Trophoblast cell (in vitro differentiated cells and primary cell): ENCODE data around the gene COASY.

Source experiments
- DNase-seq, 2 donors: peaks; one replicate each; pipeline ENCODE4 v3.0.0-alpha.2; 2016
- H2AFZ ChIP-seq: 2 replicates; pipeline ENCODE4 v1.6.1; 2013; ENCODE audit warnings: low read length, moderate library complexity, mild to moderate bottlenecking; ENCODE audit not compliant: insufficient read depth, poor library complexity
- H2AK5ac ChIP-seq: 2 replicates; pipeline ENCODE4 v1.6.1; 2013; ENCODE audit warnings: mild to moderate bottlenecking, low read length
- H2BK120ac ChIP-seq: 2 replicates; pipeline ENCODE4 v1.6.1; 2013; ENCODE audit warnings: low read length, mild to moderate bottlenecking, moderate library complexity; ENCODE audit not compliant: insufficient read depth, poor library complexity
- H2BK12ac ChIP-seq: 2 replicates; pipeline ENCODE4 v1.6.1; 2013; ENCODE audit warnings: mild to moderate bottlenecking, low read length, moderate library complexity
- H2BK5ac ChIP-seq: 2 replicates; pipeline ENCODE4 v1.6.1; 2013; ENCODE audit warnings: low read length, low read depth, moderate library complexity, mild to moderate bottlenecking; ENCODE audit not compliant: poor library complexity
- H3K14ac ChIP-seq: 2 replicates; pipeline ENCODE4 v1.6.1; 2013; ENCODE audit warnings: mild to moderate bottlenecking, low read length
- H3K18ac ChIP-seq: 2 replicates; pipeline ENCODE4 v1.6.1; 2013; ENCODE audit warnings: mild to moderate bottlenecking, low read length
- H3K23ac ChIP-seq: 2 replicates; pipeline ENCODE4 v1.6.1; 2013; ENCODE audit warnings: low read length
- H3K27ac ChIP-seq: 2 replicates; pipeline ENCODE4 v1.5.1; 2013; ENCODE audit warnings: low read depth, mild to moderate bottlenecking, inconsistent platforms, low read length, moderate library complexity
- H3K27me3 ChIP-seq: 2 replicates; pipeline ENCODE4 v1.6.1; 2013; ENCODE audit warnings: inconsistent platforms, mild to moderate bottlenecking, low read length, moderate library complexity; ENCODE audit not compliant: insufficient read depth
- H3K36me3 ChIP-seq, 2 experiments: 1 replicate in 1 of 2; 2 replicates in 1 of 2; pipeline ENCODE4 v1.6.1; 2013; ENCODE audit warnings: low read length in 2 of 2, mild to moderate bottlenecking in 2 of 2, moderate library complexity in 1 of 2; ENCODE audit not compliant: insufficient read depth in 2 of 2, control insufficient read depth in 1 of 2
- H3K4ac ChIP-seq: 2 replicates; pipeline ENCODE4 v1.6.1; 2013; ENCODE audit warnings: low read depth, mild to moderate bottlenecking, low read length, moderate library complexity
- H3K4me1 ChIP-seq, 2 experiments: 1 replicate in 1 of 2; 2 replicates in 1 of 2; pipeline ENCODE4 v1.6.1; 2013; ENCODE audit warnings: low read length in 2 of 2, mild to moderate bottlenecking in 2 of 2, moderate library complexity in 1 of 2; ENCODE audit not compliant: insufficient read depth in 2 of 2, control insufficient read depth in 1 of 2
- H3K4me2 ChIP-seq: 2 replicates; pipeline ENCODE4 v1.6.1; 2013; ENCODE audit warnings: inconsistent platforms, mild to moderate bottlenecking, low read length, moderate library complexity
- H3K4me3 ChIP-seq: 2 replicates; pipeline ENCODE4 v1.5.1; 2013; ENCODE audit warnings: mild to moderate bottlenecking, low read depth, low read length, inconsistent platforms
- H3K79me1 ChIP-seq: one replicate; pipeline ENCODE4 v1.6.1; 2013; ENCODE audit warnings: low read length
- H3K79me2 ChIP-seq: 2 replicates; pipeline ENCODE4 v1.6.1; 2013; ENCODE audit warnings: low read length, mild to moderate bottlenecking; ENCODE audit not compliant: control insufficient read depth, insufficient read depth, poor library complexity
- H3K9ac ChIP-seq: 2 replicates; pipeline ENCODE4 v1.6.1; 2013; ENCODE audit warnings: mild to moderate bottlenecking, low read length
- H3K9me3 ChIP-seq: 2 replicates; pipeline ENCODE4 v1.6.1; 2013; ENCODE audit warnings: low read depth, mild to moderate bottlenecking, control low read depth, inconsistent platforms, low read length; ENCODE audit not compliant: insufficient read depth
- H4K12ac ChIP-seq: 2 replicates; pipeline ENCODE4 v1.6.1; 2013; ENCODE audit warnings: low read depth, mild to moderate bottlenecking, low read length, moderate library complexity
- H4K8ac ChIP-seq: 2 replicates; pipeline ENCODE4 v1.6.1; 2013; ENCODE audit warnings: low read depth, mild to moderate bottlenecking, low read length, moderate library complexity
- H4K91ac ChIP-seq: one replicate; pipeline ENCODE4 v1.6.1; 2013; ENCODE audit warnings: low read depth, mild to moderate bottlenecking, low read length, moderate library complexity
- WGBS: extraction: QIAGEN DNeasy Blood & Tissue Kit; methylation state at CpG from one replicate; pipeline ENCODE4 v1.1.7; 2013; ENCODE audit warnings: missing lambda C conversion rate; ENCODE audit not compliant: insufficient read length, insufficient coverage; ENCODE audit errors: extremely low coverage; 5-methylcytosine and 5-hydroxymethylcytosine counted together

The COASY gene

GRCh38 chr17:42518755-42519545 is 43.0 kb upstream of the COASY start:
- Histone ChIP-seq H4K12ac (no peak overlapping the region), H3K4me1 (peaks cover 46 to 47% of the 10 kb centered on the region in 2 experiments), H3K36me3 (peaks cover 26% of the 10 kb centered on the region in 2 experiments), H4K8ac (peak overlapping the region; percentile 49), H3K27ac (peak overlapping the region; percentile 97), H3K79me2 (peaks cover 3% of the 10 kb centered on the region), H3K9me3 (no peaks in the 10 kb centered on the region), H2AFZ (peak overlapping the region; percentile 17), H2BK5ac (peak overlapping the region; percentile 93), H3K4me2 (peak overlapping the region; percentile 53), H3K9ac (no peak overlapping the region), H4K91ac (peak overlapping the region; percentile 93), H3K14ac (peak overlapping the region; percentile 87), H3K4me3 (no peak overlapping the region), H2AK5ac (peak overlapping the region; percentile 72), H2BK12ac (peak overlapping the region; percentile 86), H3K23ac (no peak overlapping the region), H2BK120ac (peak overlapping the region; percentile 75), H3K27me3 (no peaks in the 10 kb centered on the region), H3K4ac (peak overlapping the region; percentile 35), H3K79me1 (peaks cover 34% of the 10 kb centered on the region), H3K18ac (peak overlapping the region; percentile 76)
- DNase-seq, result no peak
- no CpG with 5 or more reads among the region's 6 CpGs for WGBS

GRCh38 chr17:42519546-42520491 is 42.1 kb upstream of the COASY start:
- Histone ChIP-seq H3K79me2 (peaks cover 3% of the 10 kb centered on the region), H4K12ac (peak overlapping the region; percentile 10), H3K18ac (peak overlapping the region; percentile 44), H3K9me3 (no peaks in the 10 kb centered on the region), H3K4me1 (peaks cover 46 to 47% of the 10 kb centered on the region in 2 experiments), H3K9ac (no peak overlapping the region), H3K4me2 (peak overlapping the region; percentile 53), H3K27me3 (no peaks in the 10 kb centered on the region), H3K79me1 (peaks cover 34% of the 10 kb centered on the region), H4K8ac (peak overlapping the region; percentile 49), H2AFZ (no peak overlapping the region), H4K91ac (peak overlapping the region; percentile 93), H3K27ac (peak overlapping the region; percentile 97), H3K4me3 (no peak overlapping the region), H2BK12ac (peak overlapping the region; percentile 86), H3K23ac (no peak overlapping the region), H2BK5ac (peak overlapping the region; percentile 93), H3K36me3 (peaks cover 17 to 19% of the 10 kb centered on the region in 2 experiments), H3K14ac (peak overlapping the region; percentile 87), H3K4ac (peak overlapping the region; percentile 35), H2BK120ac (peak overlapping the region; percentile 93), H2AK5ac (peak overlapping the region; percentile 65)
- peak; percentile 92 to 98 for DNase-seq
- no CpG with 5 or more reads among the region's 12 CpGs for WGBS

- Histone ChIP-seq H3K18ac (peak overlapping the region; percentile 81), H3K23ac (no peak overlapping the region), H3K4me1 (peaks cover 46 to 47% of the 10 kb centered on the region in 2 experiments), H2BK5ac (peak overlapping the region; percentile 92), H2BK120ac (peak overlapping the region; percentile 93), H2AFZ (peak overlapping the region; percentile 60), H2AK5ac (peak overlapping the region; percentile 79), H3K79me2 (peaks cover 3% of the 10 kb centered on the region), H4K91ac (peak overlapping the region; percentile 87), H3K27me3 (no peaks in the 10 kb centered on the region), H3K4ac (peak overlapping the region; percentile 64), H3K27ac (peak overlapping the region; percentile 92), H3K9ac (no peak overlapping the region), H3K9me3 (no peaks in the 10 kb centered on the region), H2BK12ac (peak overlapping the region; percentile 94), H4K8ac (peak overlapping the region; percentile 64), H3K4me3 (no peak overlapping the region), H4K12ac (peak overlapping the region; percentile 71), H3K36me3 (peaks cover 17 to 19% of the 10 kb centered on the region in 2 experiments), H3K4me2 (peak overlapping the region; percentile 12), H3K79me1 (peaks cover 34% of the 10 kb centered on the region), H3K14ac (peak overlapping the region; percentile 82)
- no CpG with 5 or more reads among the region's 9 CpGs for WGBS
- no peak for DNase-seq
These were observed 41.4 kb upstream of the COASY start for GRCh38 chr17:42520540-42520951.

- peak overlapping the region; percentile 93 for H2BK120ac ChIP-seq
- peak overlapping the region; percentile 94 for H2BK12ac ChIP-seq
- H3K4me1 ChIP-seq, result peaks cover 46 to 47% of the 10 kb centered on the region in 2 experiments
- H2BK5ac ChIP-seq, result peak overlapping the region; percentile 92
- H3K4ac ChIP-seq, result peak overlapping the region; percentile 55
- peak overlapping the region; percentile 87 for H4K91ac ChIP-seq
- H3K79me1 ChIP-seq, result peaks cover 34% of the 10 kb centered on the region
- no peak for DNase-seq
- H3K4me3 ChIP-seq, result no peak overlapping the region
- peak overlapping the region; percentile 92 for H3K27ac ChIP-seq
- peak overlapping the region; percentile 97 for H2AK5ac ChIP-seq
- no peaks in the 10 kb centered on the region for H3K9me3 ChIP-seq
- H3K36me3 ChIP-seq, result peaks cover 17 to 19% of the 10 kb centered on the region in 2 experiments
- no peak overlapping the region for H3K9ac ChIP-seq
- no peak overlapping the region for H3K23ac ChIP-seq
- H3K79me2 ChIP-seq, result peaks cover 3% of the 10 kb centered on the region
- peak overlapping the region; percentile 8 for H2AFZ ChIP-seq
- no peaks in the 10 kb centered on the region for H3K27me3 ChIP-seq
- WGBS, result no CpG with 5 or more reads among the region's 8 CpGs
- H3K18ac ChIP-seq, result peak overlapping the region; percentile 88
- H3K14ac ChIP-seq, result peak overlapping the region; percentile 90
- no peak overlapping the region for H3K4me2 ChIP-seq
- no peak overlapping the region for H4K12ac ChIP-seq
- H4K8ac ChIP-seq, result peak overlapping the region; percentile 64
These were observed 40.9 kb upstream of the COASY start for GRCh38 chr17:42521036-42521435.
